Skeletal muscle tissue (tissue), 4 donors: Measurements from ENCODE around the gene MRPL50. TPM values are rescaled to one million over a fixed set of nuclear protein-coding genes. Genes with fewer than 3 reads are reported as not detected.

ENCODE experiments used
- H3K27ac ChIP-seq: one replicate; pipeline ENCODE4 v1.7.0; 2013; ENCODE audit warnings: mild to moderate bottlenecking, low read depth, low read length, inconsistent platforms
- H3K27me3 ChIP-seq, 3 donors: one replicate each; pipeline ENCODE4 v1.7.0; 2013; ENCODE audit warnings: low read length in 3 of 3; ENCODE audit not compliant: control insufficient read depth in 3 of 3, insufficient read depth in 3 of 3
- H3K36me3 ChIP-seq, 3 donors: one replicate each; pipeline ENCODE4 v1.7.0; 2013; ENCODE audit warnings: low read length in 3 of 3; ENCODE audit not compliant: control insufficient read depth in 3 of 3, insufficient read depth in 3 of 3
- H3K4me1 ChIP-seq, 3 donors: one replicate each; pipeline ENCODE4 v1.7.0; 2013; ENCODE audit warnings: low read length in 3 of 3, mild to moderate bottlenecking in 3 of 3; ENCODE audit not compliant: control insufficient read depth in 3 of 3, insufficient read depth in 3 of 3
- H3K4me3 ChIP-seq, 3 donors: one replicate each; pipeline ENCODE4 v1.7.0; 2013; ENCODE audit warnings: low read length in 3 of 3
- H3K9ac ChIP-seq, 3 donors: one replicate each; pipeline ENCODE4 v1.7.0; 2013; ENCODE audit warnings: low read length in 3 of 3, mild to moderate bottlenecking in 3 of 3, moderate library complexity in 2 of 3, low read depth in 1 of 3
- H3K9me3 ChIP-seq, 3 donors: one replicate each; pipeline ENCODE4 v1.7.0; 2013; ENCODE audit warnings: low read length in 3 of 3; ENCODE audit not compliant: control insufficient read depth in 3 of 3
- total RNA-seq: library from RNA; depleted of rRNA; stranded (reverse); fragments of >200 nt; gene quantifications from one replicate; pipeline ENCODE4 v1.2.3, GENCODE V29; 2014
- donor health status: Osteomylitis.

The MRPL50 gene
- total RNA-seq, 1 donor from 2014 or later: 17.2 TPM

DNA sequence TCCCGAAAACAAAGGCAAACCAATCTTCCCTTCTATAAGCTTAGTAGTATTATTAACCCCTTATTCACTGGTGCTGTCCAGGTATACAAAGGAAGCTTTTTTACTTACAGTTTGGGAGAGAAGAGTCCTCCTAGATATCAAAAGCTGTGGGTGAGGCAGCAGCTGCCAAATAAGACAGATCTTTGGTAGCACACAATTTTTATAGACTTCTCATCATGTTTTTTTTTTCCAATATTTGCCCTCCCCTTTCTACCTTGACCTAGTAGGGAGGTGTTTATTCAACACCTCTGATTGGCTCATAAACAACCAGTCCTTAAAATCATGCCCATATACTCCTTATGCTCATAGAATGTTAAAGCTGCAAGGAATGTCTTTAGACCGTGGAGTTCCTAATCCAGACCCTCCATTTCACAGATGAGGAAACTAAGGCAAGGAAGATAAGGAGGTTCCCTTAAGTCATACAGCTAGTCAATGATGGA, 37.2 kb upstream of the MRPL50 start, which contains the start of gene ALDOB:
TSS of gene ALDOB (minus strand) at position 174 of the 479 bp plus-strand sequence. CDS start 4,887 bp downstream, outside the sequence.
- H3K27me3 ChIP-seq: no peaks in the 10 kb centered on the region
- H3K4me1 ChIP-seq: no peaks in the 10 kb centered on the region
- no peak within 1 kb of the TSS for H3K27ac ChIP-seq
- no peaks in the 10 kb centered on the region for H3K36me3 ChIP-seq
- no peaks in the 10 kb centered on the region for H3K9me3 ChIP-seq
- H3K4me3 ChIP-seq: no peak within 1 kb of the TSS
- H3K9ac ChIP-seq: no peak within 1 kb of the TSS

- H3K9ac ChIP-seq: no peak overlapping the region
- H3K27me3 ChIP-seq: no peaks in the 10 kb centered on the region
- no peaks in the 10 kb centered on the region for H3K4me1 ChIP-seq
- no peaks in the 10 kb centered on the region for H3K36me3 ChIP-seq
- no peak overlapping the region for H3K4me3 ChIP-seq
- no peaks in the 10 kb centered on the region for H3K9me3 ChIP-seq
- no peak overlapping the region for H3K27ac ChIP-seq
Observed at GRCh38 chr9:101434998-101435397, 36.6 kb upstream of the MRPL50 start.

GRCh38 chr9:101433229-101433628, 34.8 kb upstream of the MRPL50 start:
- Histone ChIP-seq H3K27me3 (no peaks in the 10 kb centered on the region), H3K9ac (no peak overlapping the region), H3K4me1 (no peaks in the 10 kb centered on the region), H3K4me3 (no peak overlapping the region), H3K9me3 (no peaks in the 10 kb centered on the region), H3K27ac (no peak overlapping the region), H3K36me3 (no peaks in the 10 kb centered on the region)

- no peaks in the 10 kb centered on the region for H3K27me3 ChIP-seq
- H3K36me3 ChIP-seq: no peaks in the 10 kb centered on the region
- no peak overlapping the region for H3K27ac ChIP-seq
- H3K4me3 ChIP-seq: no peak overlapping the region
- no peaks in the 10 kb centered on the region for H3K4me1 ChIP-seq
- H3K9ac ChIP-seq: no peak overlapping the region
- H3K9me3 ChIP-seq: no peaks in the 10 kb centered on the region
Observed at GRCh38 chr9:101432740-101433139, 34.3 kb upstream of the MRPL50 start.

DNA sequence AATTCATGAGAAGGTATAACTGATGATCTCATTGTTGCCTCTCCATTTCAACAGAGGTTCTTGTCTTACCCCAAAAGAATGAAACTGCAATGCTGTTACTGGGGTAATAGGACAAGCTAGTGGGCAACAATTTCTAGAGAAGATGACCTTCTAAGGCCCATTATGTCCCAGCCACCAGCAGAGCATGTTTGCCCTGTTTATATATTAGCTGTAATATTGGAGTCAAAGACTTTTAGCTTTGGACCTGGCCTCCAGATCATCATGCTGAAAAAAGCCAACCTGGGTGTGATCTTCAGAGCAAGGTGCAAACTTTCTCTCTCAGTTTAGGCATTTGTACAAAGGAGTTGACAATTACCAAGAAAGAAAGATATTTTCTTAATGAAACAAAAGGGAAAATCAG, 33.8 kb upstream of the MRPL50 start:
- Histone ChIP-seq H3K4me3 (no peak overlapping the region), H3K36me3 (no peaks in the 10 kb centered on the region), H3K4me1 (no peaks in the 10 kb centered on the region), H3K9ac (no peak overlapping the region), H3K27me3 (no peaks in the 10 kb centered on the region), H3K9me3 (no peaks in the 10 kb centered on the region), H3K27ac (no peak overlapping the region)

DNA sequence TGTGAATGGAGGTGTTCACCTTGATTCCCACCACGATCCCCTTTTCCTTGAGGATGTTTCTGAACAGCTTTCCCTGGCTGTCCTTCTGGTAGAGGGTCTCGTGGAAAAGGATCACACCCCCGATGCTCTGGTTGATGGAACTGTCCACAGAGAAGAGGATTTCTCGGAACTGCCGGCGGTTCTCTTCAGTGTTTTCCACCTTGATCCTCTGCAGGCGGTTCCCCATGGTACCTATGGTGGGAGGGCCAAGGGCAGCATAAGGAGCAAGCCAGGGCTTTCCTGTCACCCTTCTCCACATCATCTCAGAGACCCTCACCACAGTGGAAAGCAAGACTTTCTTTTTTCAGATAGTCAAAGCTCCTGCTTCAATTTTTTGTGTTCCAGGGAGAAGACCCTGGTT, 31.3 kb upstream of the MRPL50 start:
- H3K27me3 ChIP-seq: no peaks in the 10 kb centered on the region
- no peaks in the 10 kb centered on the region for H3K4me1 ChIP-seq
- no peaks in the 10 kb centered on the region for H3K9me3 ChIP-seq
- no peak overlapping the region for H3K9ac ChIP-seq
- H3K4me3 ChIP-seq: no peak overlapping the region
- H3K27ac ChIP-seq: no peak overlapping the region
- H3K36me3 ChIP-seq: no peaks in the 10 kb centered on the region

DNA sequence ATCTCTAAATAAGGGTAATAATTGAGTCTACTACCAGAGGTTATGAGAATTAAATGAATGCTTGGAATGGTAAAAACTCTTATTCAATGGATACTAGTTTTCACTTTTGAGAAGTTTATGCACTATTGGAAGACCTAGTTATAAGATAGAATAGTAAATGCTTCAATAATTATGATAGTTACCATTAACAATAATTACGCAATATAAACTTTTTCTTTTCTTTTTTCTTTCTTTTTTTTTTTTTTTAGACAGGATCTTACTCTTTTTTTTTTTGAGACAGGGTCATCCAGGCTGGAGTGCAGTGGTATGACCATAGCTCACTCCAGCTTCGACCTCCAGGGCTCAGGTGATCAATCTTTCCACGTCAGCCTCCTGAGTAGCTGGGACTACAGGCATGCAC, 30.5 kb upstream of the MRPL50 start:
- Histone ChIP-seq H3K27ac (no peak overlapping the region), H3K36me3 (no peaks in the 10 kb centered on the region), H3K9ac (no peak overlapping the region), H3K9me3 (no peaks in the 10 kb centered on the region), H3K27me3 (no peaks in the 10 kb centered on the region), H3K4me1 (no peaks in the 10 kb centered on the region), H3K4me3 (no peak overlapping the region)

DNA sequence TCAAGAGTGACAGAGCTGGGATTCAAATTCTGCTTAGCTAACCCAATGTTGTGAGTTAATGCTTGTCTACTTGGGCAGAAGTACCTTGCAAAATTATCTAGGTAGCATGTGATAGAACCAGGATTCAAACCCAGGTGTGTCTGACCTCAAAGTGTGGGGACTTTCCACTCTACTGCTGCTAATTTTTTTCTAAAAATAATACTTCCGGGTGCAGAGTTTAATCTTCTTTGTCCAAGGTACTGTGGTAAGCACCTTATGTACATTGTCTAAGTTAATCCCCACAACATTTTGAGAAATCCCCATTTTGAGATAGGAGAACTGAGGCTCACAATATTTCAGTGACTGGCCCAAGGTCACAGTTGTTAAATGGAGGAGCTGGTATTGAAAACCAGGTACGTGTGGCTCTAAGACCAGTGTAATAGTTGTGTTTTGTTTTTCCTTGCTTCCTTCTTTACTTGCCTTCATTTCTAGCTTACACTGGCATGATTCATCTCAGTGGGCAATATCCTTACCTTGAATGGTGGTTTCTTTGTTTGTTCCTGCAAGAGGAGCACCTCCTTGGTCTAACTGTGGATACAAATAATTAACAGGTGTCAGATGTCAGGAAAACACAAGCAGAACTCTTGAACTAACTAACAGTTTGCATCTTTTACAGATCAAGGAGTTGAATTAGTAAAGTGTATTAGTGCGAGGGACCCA, 29.7 kb upstream of the MRPL50 start:
- no peaks in the 10 kb centered on the region for H3K27me3 ChIP-seq
- H3K4me1 ChIP-seq: no peaks in the 10 kb centered on the region
- no peak overlapping the region for H3K27ac ChIP-seq
- H3K9ac ChIP-seq: no peak overlapping the region
- no peaks in the 10 kb centered on the region for H3K36me3 ChIP-seq
- no peaks in the 10 kb centered on the region for H3K9me3 ChIP-seq
- no peak overlapping the region for H3K4me3 ChIP-seq

- H3K27ac ChIP-seq: no peak overlapping the region
Observed at GRCh38 chr9:101427358-101427757, 28.9 kb upstream of the MRPL50 start.

GRCh38 chr9:101421653-101422065, 23.2 kb upstream of the MRPL50 start:
- Histone ChIP-seq H3K4me3 (no peak overlapping the region), H3K9me3 (peaks cover 0 to 2% (median 0%) of the 10 kb centered on the region in 3 donors), H3K27me3 (no peaks in the 10 kb centered on the region), H3K4me1 (no peaks in the 10 kb centered on the region), H3K9ac (no peak overlapping the region), H3K27ac (no peak overlapping the region), H3K36me3 (no peaks in the 10 kb centered on the region)

More at GRCh38 chr9:101427358-101427757, 28.9 kb upstream of the MRPL50 start:
- Histone ChIP-seq H3K36me3 (no peaks in the 10 kb centered on the region), H3K9ac (no peak overlapping the region), H3K27me3 (no peaks in the 10 kb centered on the region), H3K9me3 (no peaks in the 10 kb centered on the region), H3K4me1 (no peaks in the 10 kb centered on the region), H3K4me3 (no peak overlapping the region)
